SH-SY5Y (cell line): Measurements from ENCODE around the gene IMMP1L.

Experiments
- GATA2 ChIP-seq: IDR thresholded peaks from 2 replicates; pipeline ENCODE4 v1.6.1; 2011; ENCODE audit warnings: mild to moderate bottlenecking, low read depth, low read length
- GATA3 ChIP-seq: IDR thresholded peaks from 2 replicates; pipeline ENCODE4 v1.6.1; 2011; ENCODE audit warnings: low read depth, mild to moderate bottlenecking, low read length, moderate library complexity

DNA sequence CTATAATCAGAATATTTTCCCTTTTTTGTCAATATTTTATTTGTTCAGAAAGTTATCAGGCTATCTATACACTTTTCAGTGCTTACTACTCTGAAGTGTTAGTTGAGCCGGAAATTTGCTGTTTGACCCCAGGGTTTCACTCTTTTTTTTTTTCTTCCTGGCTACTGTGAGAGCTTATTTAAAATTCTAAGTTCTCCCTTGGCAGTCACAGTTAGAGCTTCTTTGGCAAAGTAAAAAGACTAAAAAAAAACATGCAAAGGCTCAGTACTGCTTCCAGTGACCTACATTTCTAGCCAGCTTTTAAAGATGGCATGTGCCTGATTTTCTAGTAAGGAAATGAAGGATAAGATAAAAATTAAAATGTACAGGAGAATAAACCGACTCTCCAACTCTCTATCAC, 48.6 kb upstream of the IMMP1L start:
- TF ChIP-seq GATA2 (no peak), GATA3 (no peak)
